Measurements from ENCODE around the gene CREB5. TPM values are rescaled to one million over a fixed set of nuclear protein-coding genes. Genes with fewer than 3 reads are reported as not detected.

CREB5 gene
- polyA plus RNA-seq, 1 donor = 12.9 TPM

DNA sequence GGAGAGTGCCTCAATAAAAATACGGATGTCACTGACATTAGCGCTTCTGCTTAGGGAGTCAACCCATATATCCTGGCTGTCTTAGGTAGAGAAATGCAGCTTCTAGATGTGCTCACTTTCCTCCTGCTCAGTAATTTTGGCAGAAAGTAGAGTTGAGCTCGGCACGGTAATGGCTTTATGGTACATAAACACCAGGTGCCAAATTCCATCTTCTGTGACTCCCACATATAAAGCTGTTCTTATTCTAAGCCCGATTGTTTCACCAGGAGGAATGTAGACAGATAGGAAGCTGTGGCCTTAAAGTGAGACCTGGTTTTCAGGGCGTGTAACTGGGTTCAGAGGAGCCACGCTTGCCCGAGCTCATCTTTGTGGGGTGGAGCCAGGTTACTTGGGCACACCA is 143.7 kb downstream of the CREB5 start:
- no peak overlapping the region for H3K27ac ChIP-seq (ENCODE audit: low read length)
- no CpG with 5 or more reads among the region's 8 CpGs for WGBS (ENCODE audit: insufficient coverage, low lambda C conversion rate)
- no peak for DNase-seq

DNA sequence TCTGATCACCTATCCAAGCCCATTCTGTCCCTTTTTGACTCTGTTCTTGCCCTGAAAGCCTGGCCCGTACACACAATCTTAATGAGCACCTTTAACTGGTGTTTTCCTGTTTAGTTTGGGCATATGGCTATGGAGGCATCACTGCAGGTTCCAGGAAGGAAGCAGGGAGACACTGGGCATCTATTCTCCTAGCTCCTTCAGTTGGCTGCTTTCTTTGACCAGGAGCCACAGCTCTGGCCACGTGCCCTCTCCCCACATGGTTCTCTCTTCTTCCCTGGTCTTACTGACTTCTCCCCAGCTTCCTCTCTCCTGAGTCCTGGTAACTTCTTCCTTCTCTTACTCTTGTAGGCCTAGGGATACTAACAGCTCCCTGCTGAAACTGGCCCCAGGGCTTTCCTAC is 144.4 kb downstream of the CREB5 start:
- Histone ChIP-seq H3K27ac (ENCODE audit: low read length) (no peak overlapping the region), H3K36me3 (ENCODE audit: control insufficient read depth, insufficient read depth, low read length) (no peaks in the 10 kb centered on the region), H3K4me1 (ENCODE audit: control insufficient read depth, insufficient read depth, low read length) (no peaks in the 10 kb centered on the region), H3K9me3 (ENCODE audit: control insufficient read depth, low read depth, low read length) (peaks cover 4% of the 10 kb centered on the region), H3K27me3 (ENCODE audit: control insufficient read depth, insufficient read depth, low read length) (peaks cover 18% of the 10 kb centered on the region), H3K4me3 (ENCODE audit: low read length) (no peak overlapping the region)
- WGBS (ENCODE audit: insufficient coverage, low lambda C conversion rate) = 88% methylated on average over 1 of the region's 2 CpGs
- no peak for DNase-seq

More for the DNA sequence above, 143.7 kb downstream of the CREB5 start:
- H3K9me3 ChIP-seq (ENCODE audit: control insufficient read depth, low read depth, low read length) = peaks cover 4% of the 10 kb centered on the region
- H3K27me3 ChIP-seq (ENCODE audit: control insufficient read depth, insufficient read depth, low read length) = peaks cover 22% of the 10 kb centered on the region
- no peak overlapping the region for H3K4me3 ChIP-seq (ENCODE audit: low read length)
- H3K36me3 ChIP-seq (ENCODE audit: control insufficient read depth, insufficient read depth, low read length) = no peaks in the 10 kb centered on the region
- no peaks in the 10 kb centered on the region for H3K4me1 ChIP-seq (ENCODE audit: control insufficient read depth, insufficient read depth, low read length)

DNA sequence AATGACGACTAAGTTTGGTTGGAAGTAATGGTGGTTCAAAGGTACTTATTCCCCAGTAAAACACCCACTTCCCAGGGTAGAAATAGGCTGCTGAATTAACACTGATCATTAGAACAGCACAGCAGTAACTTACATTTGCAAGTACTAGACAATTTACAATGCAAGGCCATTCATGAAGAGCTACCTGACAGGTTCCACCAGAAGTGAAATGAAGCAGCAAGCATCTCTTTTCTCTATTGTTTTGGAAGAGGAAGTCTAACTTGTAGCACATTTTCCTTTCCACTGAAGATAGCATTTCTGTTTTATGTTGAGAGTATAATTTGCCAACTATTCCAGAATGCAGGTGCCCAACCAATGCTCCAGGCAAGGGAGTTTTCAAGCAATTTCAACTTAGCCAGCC is 145.9 kb downstream of the CREB5 start:
- H3K36me3 ChIP-seq (ENCODE audit: control insufficient read depth, insufficient read depth, low read length) = no peaks in the 10 kb centered on the region
- no peak for DNase-seq
- H3K4me1 ChIP-seq (ENCODE audit: control insufficient read depth, insufficient read depth, low read length) = no peaks in the 10 kb centered on the region
- H3K9me3 ChIP-seq (ENCODE audit: control insufficient read depth, low read depth, low read length) = peaks cover 4% of the 10 kb centered on the region
- no CpG with 5 or more reads among the region's 1 CpG for WGBS (ENCODE audit: insufficient coverage, low lambda C conversion rate)
- no peak overlapping the region for H3K4me3 ChIP-seq (ENCODE audit: low read length)
- peaks cover 12% of the 10 kb centered on the region for H3K27me3 ChIP-seq (ENCODE audit: control insufficient read depth, insufficient read depth, low read length)
- H3K27ac ChIP-seq (ENCODE audit: low read length) = no peak overlapping the region

DNA sequence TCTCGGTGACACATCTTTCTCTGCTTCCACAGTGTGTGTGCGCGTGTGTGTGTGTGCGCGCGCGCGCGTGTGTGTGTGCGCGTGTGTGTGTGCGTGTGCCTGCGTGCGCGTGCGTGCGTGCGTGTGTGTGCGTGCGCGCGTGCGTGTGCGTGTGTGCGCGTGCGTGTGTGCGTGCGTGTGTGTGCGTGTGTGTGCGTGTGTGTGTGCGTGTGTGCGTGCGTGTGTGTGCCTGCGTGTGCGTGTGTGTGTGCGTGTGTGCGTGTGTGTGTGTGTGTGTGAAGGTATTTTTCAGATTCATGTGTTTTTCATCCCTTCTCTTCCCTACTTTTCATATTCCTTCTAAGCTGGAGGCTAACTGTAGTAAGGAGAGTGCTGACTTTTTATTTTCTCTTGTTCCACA is 148.4 kb downstream of the CREB5 start:
- Histone ChIP-seq H3K4me3 (ENCODE audit: low read length) (no peak overlapping the region), H3K27ac (ENCODE audit: low read length) (no peak overlapping the region), H3K27me3 (ENCODE audit: control insufficient read depth, insufficient read depth, low read length) (peaks cover 5% of the 10 kb centered on the region), H3K4me1 (ENCODE audit: control insufficient read depth, insufficient read depth, low read length) (no peaks in the 10 kb centered on the region), H3K36me3 (ENCODE audit: control insufficient read depth, insufficient read depth, low read length) (no peaks in the 10 kb centered on the region), H3K9me3 (ENCODE audit: control insufficient read depth, low read depth, low read length) (peaks cover 4% of the 10 kb centered on the region)
- no CpG with 5 or more reads among the region's 38 CpGs for WGBS (ENCODE audit: insufficient coverage, low lambda C conversion rate)
- DNase-seq = no peak

DNA sequence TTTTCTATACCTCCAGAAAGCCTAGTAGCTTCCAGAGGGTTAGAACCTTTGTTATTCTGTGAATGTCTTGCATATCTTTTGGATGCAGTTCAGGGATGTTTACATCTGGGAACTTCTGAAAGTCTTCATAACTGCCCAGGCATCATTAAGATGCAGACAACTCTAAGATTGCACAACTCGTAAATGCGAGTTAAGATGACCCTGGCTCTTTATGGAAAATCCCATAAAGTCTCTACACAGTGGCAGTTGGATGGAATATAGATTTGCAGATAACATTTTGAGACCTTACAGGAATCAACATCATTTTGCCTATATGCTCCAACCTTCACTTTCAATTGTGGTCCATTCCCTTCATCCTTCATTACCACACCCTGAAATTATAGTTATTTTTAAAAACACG is 151.7 kb downstream of the CREB5 start:
- no peak for DNase-seq
- 100% methylated on average over 1 of the region's 3 CpGs for WGBS (ENCODE audit: insufficient coverage, low lambda C conversion rate)
- Histone ChIP-seq H3K9me3 (ENCODE audit: control insufficient read depth, low read depth, low read length) (peaks cover 4% of the 10 kb centered on the region), H3K36me3 (ENCODE audit: control insufficient read depth, insufficient read depth, low read length) (no peaks in the 10 kb centered on the region), H3K4me3 (ENCODE audit: low read length) (no peak overlapping the region), H3K4me1 (ENCODE audit: control insufficient read depth, insufficient read depth, low read length) (no peaks in the 10 kb centered on the region), H3K27ac (ENCODE audit: low read length) (no peak overlapping the region), H3K27me3 (ENCODE audit: control insufficient read depth, insufficient read depth, low read length) (peaks cover 4% of the 10 kb centered on the region)

DNA sequence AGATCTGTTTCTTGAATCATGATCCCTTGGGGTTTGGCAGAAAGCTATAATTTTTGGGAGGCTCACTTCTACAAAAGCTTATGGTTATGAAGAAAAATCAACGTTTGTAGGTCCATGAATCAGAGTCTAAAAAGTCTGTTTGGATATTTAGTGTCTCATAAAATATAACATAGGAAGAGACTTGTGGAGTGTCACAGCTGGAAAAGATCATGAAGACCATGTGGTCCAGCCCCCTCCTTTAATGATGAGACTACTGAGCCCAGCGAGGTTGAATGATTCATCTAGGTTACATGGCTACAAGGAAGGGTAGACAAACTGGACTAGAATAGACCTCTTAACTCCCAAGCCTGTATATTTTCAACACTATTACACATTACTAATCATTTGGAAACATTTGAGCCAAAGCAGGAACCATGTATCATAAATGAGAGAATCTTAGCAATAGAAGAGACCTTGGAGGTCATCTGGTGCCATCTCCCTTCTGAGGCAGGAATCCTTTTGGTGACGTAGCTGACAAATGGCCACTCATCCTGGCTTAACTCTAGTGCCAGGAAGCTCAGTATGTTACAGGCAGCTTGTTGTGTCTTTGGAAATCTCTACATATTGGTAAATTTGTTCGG is 152.5 kb downstream of the CREB5 start:
- Histone ChIP-seq H3K4me3 (ENCODE audit: low read length) (no peak overlapping the region), H3K9me3 (ENCODE audit: control insufficient read depth, low read depth, low read length) (peaks cover 4% of the 10 kb centered on the region)

DNA sequence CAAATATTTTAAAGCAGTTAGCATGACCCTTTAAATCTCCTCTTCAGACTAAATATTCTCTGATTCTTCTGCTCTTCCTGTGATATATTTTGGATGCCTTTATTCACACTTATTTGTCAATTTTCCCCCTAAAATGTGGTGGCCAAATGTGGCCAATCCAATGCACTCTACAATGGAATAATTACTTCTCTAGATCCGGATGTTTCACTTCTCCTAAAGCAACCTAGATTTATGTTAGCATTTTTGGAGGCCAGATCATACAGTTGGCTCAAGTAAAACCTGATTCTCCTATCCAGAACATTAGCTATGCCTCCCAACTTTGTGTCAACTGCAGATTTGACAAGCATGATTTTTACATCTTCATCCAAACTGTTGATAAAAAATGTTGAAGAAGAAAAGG is 153.7 kb downstream of the CREB5 start:
- no peak for DNase-seq
- Histone ChIP-seq H3K4me3 (ENCODE audit: low read length) (no peak overlapping the region), H3K27ac (ENCODE audit: low read length) (no peak overlapping the region), H3K9me3 (ENCODE audit: control insufficient read depth, low read depth, low read length) (no peaks in the 10 kb centered on the region), H3K4me1 (ENCODE audit: control insufficient read depth, insufficient read depth, low read length) (no peaks in the 10 kb centered on the region), H3K36me3 (ENCODE audit: control insufficient read depth, insufficient read depth, low read length) (no peaks in the 10 kb centered on the region), H3K27me3 (ENCODE audit: control insufficient read depth, insufficient read depth, low read length) (peaks cover 6% of the 10 kb centered on the region)
- WGBS (ENCODE audit: insufficient coverage, low lambda C conversion rate) = no CpG with 5 or more reads among the region's 1 CpG

More for the DNA sequence above, 152.5 kb downstream of the CREB5 start:
- Histone ChIP-seq H3K36me3 (ENCODE audit: control insufficient read depth, insufficient read depth, low read length) (no peaks in the 10 kb centered on the region), H3K27ac (ENCODE audit: low read length) (no peak overlapping the region), H3K27me3 (ENCODE audit: control insufficient read depth, insufficient read depth, low read length) (peaks cover 4% of the 10 kb centered on the region), H3K4me1 (ENCODE audit: control insufficient read depth, insufficient read depth, low read length) (no peaks in the 10 kb centered on the region)
- WGBS (ENCODE audit: insufficient coverage, low lambda C conversion rate) = 83% methylated on average over 1 of the region's 4 CpGs
- DNase-seq = no peak

DNA sequence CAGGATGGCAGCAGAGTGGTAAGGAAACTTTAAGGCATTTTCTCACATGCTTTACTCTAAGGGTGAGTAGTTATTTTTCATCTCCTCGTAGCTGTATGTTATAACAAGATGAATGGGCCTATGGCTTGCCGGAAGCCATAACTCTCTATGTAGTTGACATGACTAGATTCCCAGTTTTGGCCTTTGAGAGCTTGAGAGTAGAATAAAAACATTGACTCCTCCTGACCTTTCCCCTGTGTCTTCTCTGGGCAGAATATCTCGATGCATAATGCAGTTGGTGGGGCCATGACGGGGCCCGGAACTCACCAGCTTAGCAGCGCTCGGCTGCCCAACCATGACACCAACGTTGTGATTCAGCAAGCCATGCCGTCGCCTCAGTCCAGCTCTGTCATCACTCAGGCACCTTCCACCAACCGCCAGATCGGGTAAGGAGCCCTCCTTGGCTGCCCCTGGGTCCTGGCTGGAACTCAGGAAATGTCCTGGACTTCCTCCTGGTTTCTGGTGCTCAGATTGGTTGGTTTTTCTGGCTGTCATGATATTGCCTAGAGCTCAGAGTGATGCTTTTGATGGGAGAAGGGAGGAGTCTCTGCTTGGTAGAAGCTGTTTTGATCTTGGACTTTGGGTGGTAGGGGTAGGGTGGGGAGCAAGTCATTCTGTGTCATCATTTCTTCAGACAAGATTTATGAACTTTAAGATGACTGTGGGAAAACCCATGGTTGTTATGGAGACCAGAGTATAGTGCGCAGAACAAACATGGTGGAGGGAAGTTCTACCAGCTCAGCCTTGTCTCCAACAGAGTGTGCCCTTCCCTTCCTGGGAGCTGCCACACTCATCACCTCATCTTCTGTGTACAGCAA is 158.0 kb downstream of the CREB5 start:
- WGBS (ENCODE audit: insufficient coverage, low lambda C conversion rate) = 100% methylated on average over 1 of the region's 13 CpGs
- DNase-seq = no peak
- peaks cover 7% of the 10 kb centered on the region for H3K27me3 ChIP-seq (ENCODE audit: control insufficient read depth, insufficient read depth, low read length)
- H3K9me3 ChIP-seq (ENCODE audit: control insufficient read depth, low read depth, low read length) = no peaks in the 10 kb centered on the region
- no peaks in the 10 kb centered on the region for H3K36me3 ChIP-seq (ENCODE audit: control insufficient read depth, insufficient read depth, low read length)
- H3K4me3 ChIP-seq (ENCODE audit: low read length) = no peak overlapping the region
- H3K4me1 ChIP-seq (ENCODE audit: control insufficient read depth, insufficient read depth, low read length) = no peaks in the 10 kb centered on the region
- H3K27ac ChIP-seq (ENCODE audit: low read length) = no peak overlapping the region

DNA sequence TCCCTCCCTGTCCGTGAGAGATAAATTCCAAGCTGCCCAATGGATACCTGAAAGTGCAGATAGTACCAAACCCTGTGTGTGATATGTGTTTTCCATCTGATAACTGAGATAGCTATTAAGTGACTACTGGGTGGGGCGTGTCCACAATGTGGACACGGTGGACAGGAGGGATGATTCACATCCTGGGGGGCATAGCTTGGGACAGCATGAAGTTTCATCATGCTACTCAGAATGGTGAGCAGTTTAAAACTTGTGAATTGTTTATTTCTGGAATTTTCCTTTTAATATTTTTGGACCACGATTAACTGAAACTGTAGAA is 158.6 kb downstream of the CREB5 start:
- Histone ChIP-seq H3K4me3 (ENCODE audit: low read length) (no peak overlapping the region), H3K4me1 (ENCODE audit: control insufficient read depth, insufficient read depth, low read length) (no peaks in the 10 kb centered on the region), H3K27me3 (ENCODE audit: control insufficient read depth, insufficient read depth, low read length) (peaks cover 13% of the 10 kb centered on the region), H3K27ac (ENCODE audit: low read length) (no peak overlapping the region), H3K9me3 (ENCODE audit: control insufficient read depth, low read depth, low read length) (no peaks in the 10 kb centered on the region), H3K36me3 (ENCODE audit: control insufficient read depth, insufficient read depth, low read length) (no peaks in the 10 kb centered on the region)
- DNase-seq = no peak
- 80% methylated on average over 2 of the region's 4 CpGs for WGBS (ENCODE audit: insufficient coverage, low lambda C conversion rate)

DNA sequence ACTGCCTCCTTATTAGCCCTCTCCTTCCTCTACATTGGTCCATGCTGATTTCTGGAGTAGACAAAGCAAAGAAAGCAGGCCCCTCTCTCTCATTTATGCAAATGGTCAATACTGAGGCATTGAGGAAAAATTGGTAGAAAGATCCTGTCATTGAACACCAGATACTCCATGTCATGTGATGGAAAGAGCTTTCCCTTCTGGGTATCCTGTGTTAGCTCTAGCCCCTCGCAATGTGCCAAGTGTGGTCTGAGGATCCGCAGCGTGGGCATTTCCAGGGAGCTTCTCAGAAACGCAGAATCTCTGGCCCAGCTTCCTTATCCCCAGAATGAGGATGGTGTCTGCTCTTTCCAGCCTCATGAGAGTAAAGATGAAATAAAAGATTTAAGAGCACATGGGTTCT is 159.1 kb downstream of the CREB5 start:
- no CpG with 5 or more reads among the region's 4 CpGs for WGBS (ENCODE audit: insufficient coverage, low lambda C conversion rate)
- no peak for DNase-seq
- Histone ChIP-seq H3K4me3 (ENCODE audit: low read length) (no peak overlapping the region), H3K4me1 (ENCODE audit: control insufficient read depth, insufficient read depth, low read length) (no peaks in the 10 kb centered on the region), H3K9me3 (ENCODE audit: control insufficient read depth, low read depth, low read length) (no peaks in the 10 kb centered on the region), H3K27ac (ENCODE audit: low read length) (no peak overlapping the region), H3K27me3 (ENCODE audit: control insufficient read depth, insufficient read depth, low read length) (peaks cover 15% of the 10 kb centered on the region), H3K36me3 (ENCODE audit: control insufficient read depth, insufficient read depth, low read length) (no peaks in the 10 kb centered on the region)

All from large intestine (tissue), 3 donors.